Measurements from ENCODE around the gene NSRP1.

NSRP1 gene

GRCh38 chr17:30116661-30117551, at the start of gene NSRP1 (continued):
- TF ChIP-seq HIC1 (tag by site-specific recombination; IDR thresholded peaks at IDR 0.05): no peak
- peak; percentile 55 for TF ChIP-seq IKZF3 (tag by site-specific recombination; IDR thresholded peaks at IDR 0.05)
- TF ChIP-seq ZNF610 (tag by site-specific recombination; IDR thresholded peaks at IDR 0.05; ENCODE audit: borderline replicate concordance): no peak
- TF ChIP-seq PRDM6 (tag by site-specific recombination; IDR thresholded peaks at IDR 0.05): 0 out of 2 replicates have a peak, but pooled peaks have one; percentile 25
- peak; percentile 87 for TF ChIP-seq ATF2 (tag by site-specific recombination; IDR thresholded peaks at IDR 0.05; ENCODE audit: low read depth)

GRCh38 chr17:30068465-30068864, 48.2 kb upstream of the NSRP1 start:
- CTCF ChIA-PET: interaction anchor here (0.6 to 1.6 kb wide), 2 partner anchors 24 to 27 kb away, joined by 4 to 5 read pairs; no protein-coding TSS in a partner anchor
- Histone ChIP-seq H3K27ac (ENCODE audit: extremely low read depth, low read depth, low read length) (no peak overlapping the region), H3K9me3 (ENCODE audit: control insufficient read depth, insufficient read depth, low read depth, low read length) (no peaks in the 10 kb centered on the region; the same call in 1 of the 2 replicates), H3K36me3 (ENCODE audit: control insufficient read depth in 2 of 2, insufficient read depth in 1 of 2, low read length in 2 of 2) (no peaks in the 10 kb centered on the region), H3K4me1 (ENCODE audit: control insufficient read depth, insufficient read depth, low read length) (no peaks in the 10 kb centered on the region), H3K4me3 (ENCODE audit: low read depth, low read length) (no peak overlapping the region)
- no peak for TF ChIP-seq ZNF645 (tag by site-specific recombination; IDR thresholded peaks at IDR 0.05)
- TF ChIP-seq ZNF324 (tag by site-specific recombination; IDR thresholded peaks at IDR 0.05): no peak
- no peak for TF ChIP-seq ZNF530 (tag by site-specific recombination; IDR thresholded peaks at IDR 0.05; ENCODE audit: low read depth)
- no peak for TF ChIP-seq ZNF701 (tag by site-specific recombination; IDR thresholded peaks at IDR 0.05)
- TF ChIP-seq BCL6B (tag by site-specific recombination; IDR thresholded peaks at IDR 0.05): no peak
- TF ChIP-seq ZNF132 (tag by site-specific recombination; IDR thresholded peaks at IDR 0.05; ENCODE audit: borderline replicate concordance): no peak
- TF ChIP-seq KLF1 (tag by site-specific recombination; IDR thresholded peaks at IDR 0.05): no peak
- POLR2A ChIA-PET: no interaction called here

- POLR2A ChIA-PET: no interaction called here
- CTCF ChIA-PET: interaction anchor here (0.6 to 3.2 kb wide), 5 partner anchors 19 to 1297 kb away, joined by 3 to 15 read pairs (median 3); partner anchors contain the start of gene SSH2
- H3K4me1 ChIP-seq (ENCODE audit: control insufficient read depth, insufficient read depth, low read length): no peaks in the 10 kb centered on the region
- TF ChIP-seq ZNF248 (tag by site-specific recombination; IDR thresholded peaks at IDR 0.05): no peak
- TF ChIP-seq ZFP41 (tag by site-specific recombination; IDR thresholded peaks at IDR 0.05; ENCODE audit: borderline replicate concordance): no peak
- no peak for TF ChIP-seq ZFP69B (tag by site-specific recombination; IDR thresholded peaks at IDR 0.05)
- no peak for TF ChIP-seq ZNF433 (tag by site-specific recombination; IDR thresholded peaks at IDR 0.05; ENCODE audit: low read depth)
- H3K27ac ChIP-seq (ENCODE audit: extremely low read depth, low read depth, low read length): no peak overlapping the region
- no peaks in the 10 kb centered on the region for H3K36me3 ChIP-seq (ENCODE audit: control insufficient read depth in 2 of 2, insufficient read depth in 1 of 2, low read length in 2 of 2)
- no peaks in the 10 kb centered on the region for H3K9me3 ChIP-seq (ENCODE audit: control insufficient read depth, insufficient read depth, low read depth, low read length)
- H3K4me3 ChIP-seq (ENCODE audit: low read depth, low read length): no peak overlapping the region
Observed at GRCh38 chr17:30074254-30074653, 42.4 kb upstream of the NSRP1 start.
